ENCODE results near the gene MAN2B2. TPM values are rescaled to one million over a fixed set of nuclear protein-coding genes. Genes with fewer than 3 reads are reported as not detected.

Gene MAN2B2
- total and polyA plus RNA-seq, 2 of the 4 experiments (the other 2 are of a cell fraction), result 13.4 to 34.1 TPM

DNA sequence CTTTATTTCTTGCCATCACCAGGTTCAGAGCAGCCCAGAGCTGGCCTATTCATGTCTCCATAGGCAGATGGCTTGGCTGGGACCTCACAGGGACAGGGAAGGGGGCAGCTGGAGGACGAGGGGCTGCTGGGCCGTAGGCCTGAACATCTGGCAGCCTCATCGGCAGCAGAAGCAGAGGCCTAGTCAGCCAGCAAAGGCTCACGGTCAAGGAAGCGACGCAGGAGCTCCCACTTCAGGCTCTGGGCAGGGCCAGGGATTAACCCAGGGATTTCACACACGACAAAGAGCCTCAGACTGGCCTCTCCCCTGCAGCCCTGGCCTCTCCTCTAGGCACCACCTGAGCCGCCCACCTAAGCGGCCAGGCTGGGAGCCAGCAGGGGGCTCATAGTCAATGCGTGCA lies 46.0 kb upstream of the MAN2B2 start:
- Histone ChIP-seq H3K4me2 (ENCODE audit: low read depth, low read length) (no peak overlapping the region), H3K56ac (ENCODE audit: extremely low read depth, insufficient read depth, low read length) (no peak overlapping the region), H3K9me1 (ENCODE audit: insufficient read depth, low read length) (no peaks in the 10 kb centered on the region), H3K4ac (ENCODE audit: low read depth, low read length) (no peak overlapping the region), H2AK5ac (ENCODE audit: low read depth, low read length) (no peak overlapping the region), H3K18ac (ENCODE audit: low read depth, low read length) (no peak overlapping the region), H3K9ac (ENCODE audit: low read depth, low read length) (no peak overlapping the region), H2BK120ac (ENCODE audit: low read depth, low read length) (no peak overlapping the region), H2BK5ac (ENCODE audit: low read depth, low read length, poor library complexity, severe bottlenecking) (no peak overlapping the region), H4K8ac (ENCODE audit: low read depth in 2 of 2, low read length in 2 of 2) (no peak overlapping the region), H3K14ac (replicated peaks; ENCODE audit: low read depth, low read length) (no peak overlapping the region), H3K4me3 (ENCODE audit: insufficient read depth, low read depth, low read length) (no peak overlapping the region), H4K5ac (ENCODE audit: low read depth, low read length) (no peak overlapping the region), H3K36me3 (ENCODE audit: control insufficient read depth, insufficient read depth, low read length) (no peaks in the 10 kb centered on the region), H3K27me3 (ENCODE audit: control insufficient read depth, insufficient read depth, low read length) (peaks cover 3% of the 10 kb centered on the region; the same call in 1 of the 2 replicates), H3K9me3 (ENCODE audit: control insufficient read depth, insufficient read depth, low read length) (no peaks in the 10 kb centered on the region), H3K27ac (ENCODE audit: insufficient read depth, low read length) (no peak overlapping the region), H2BK15ac (ENCODE audit: low read depth, low read length) (no peak overlapping the region), H3K79me1 (ENCODE audit: low read depth in 1 of 2, low read length in 2 of 2) (no peaks in the 10 kb centered on the region), H4K91ac (ENCODE audit: insufficient read depth, low read depth, low read length) (no peak overlapping the region), H2AK9ac (replicated peaks; ENCODE audit: low read depth, low read length, poor library complexity) (no peak overlapping the region), H2BK20ac (ENCODE audit: low read depth, low read length) (no peak overlapping the region), H3K4me1 (ENCODE audit: control insufficient read depth, insufficient read depth, low read length) (no peaks in the 10 kb centered on the region), H3K23ac (ENCODE audit: low read depth, low read length) (no peak overlapping the region), H2AFZ (replicated peaks; ENCODE audit: low read length, poor library complexity) (no peak overlapping the region), H4K20me1 (ENCODE audit: insufficient read depth, low read length) (no peaks in the 10 kb centered on the region)
- dilution Hi-C loops (cut with HindIII; ENCODE audit: low sequenced_read_pairs, unreplicated experiment) (no loop called here), intact Hi-C loops (cut with micrococcal nuclease) (no loop called here), in situ Hi-C loops (cut with MboI; ENCODE audit: low sequenced_read_pairs) (no loop called here)
- no peak for TF ChIP-seq FOS (IDR thresholded peaks at IDR 0.05; ENCODE audit: low read depth, low read length)
- TF ChIP-seq POLR2A (IDR thresholded peaks at IDR 0.05; ENCODE audit: low read depth, low read length), result no peak
- TF ChIP-seq MAFK (IDR thresholded peaks at IDR 0.05; ENCODE audit: low read depth, low read length), result no peak
- no peak for TF ChIP-seq CTCF (conservative IDR thresholded peaks at IDR 0.05; ENCODE audit: low read depth, low read length)
- TF ChIP-seq RCOR1 (IDR thresholded peaks at IDR 0.05; ENCODE audit: insufficient replicate concordance, low read length), result no peak
- TF ChIP-seq BHLHE40 (IDR thresholded peaks at IDR 0.05; ENCODE audit: low read depth, low read length), result no peak
- TF ChIP-seq RAD21 (IDR thresholded peaks at IDR 0.05; ENCODE audit: low read length), result no peak
- ChIA-PET POLR2A (ENCODE audit: unreplicated experiment) (no interaction called here), CTCF (no interaction called here)
- ATAC-seq (ENCODE audit: low read depth), result no peak
- no peak for DNase-seq
- BruUV-seq (replicated peaks), result no TSS peak
- 34% methylated on average over 8 of the region's 10 CpGs; no CpG with 5 or more reads in 1 of the 2 experiments for WGBS, 2 experiments (ENCODE audit: extremely low coverage in 2 of 2, insufficient read length in 1 of 2)

All from IMR-90 (cell line).